BLaER1 (cell line): ENCODE data around the gene LACTB.

Experiments used
- H3K27ac ChIP-seq: shearing (Covaris generic); formaldehyde crosslinking; 2 replicates; pipeline ENCODE4 v1.8.1; 2022
- H3K27me3 ChIP-seq: shearing (Covaris generic); formaldehyde crosslinking; 2 replicates; pipeline ENCODE4 v1.8.1; 2022
- H3K36me3 ChIP-seq: shearing (Covaris generic); formaldehyde crosslinking; 2 replicates; pipeline ENCODE4 v1.8.1; 2022
- H3K4me1 ChIP-seq: shearing (Covaris generic); formaldehyde crosslinking; 2 replicates; pipeline ENCODE4 v1.8.1; 2022
- H3K4me2 ChIP-seq: shearing (Covaris generic); formaldehyde crosslinking; 2 replicates; pipeline ENCODE4 v1.8.1; 2022
- H3K4me3 ChIP-seq: shearing (Covaris generic); formaldehyde crosslinking; 2 replicates; pipeline ENCODE4 v1.8.1; 2022
- H3K9ac ChIP-seq: shearing (Covaris generic); formaldehyde crosslinking; 2 replicates; pipeline ENCODE4 v1.8.1; 2022
- H3K9me3 ChIP-seq: shearing (Covaris generic); formaldehyde crosslinking; 2 replicates; pipeline ENCODE4 v1.8.1; 2022
- H4K20me1 ChIP-seq: shearing (Covaris generic); formaldehyde crosslinking; 2 replicates; pipeline ENCODE4 v1.8.1; 2022
- Cebpa-rat ChIP-seq: shearing (Covaris generic); IDR thresholded peaks from 2 replicates; pipeline ENCODE4 v1.8.1; 2022

The LACTB gene

GRCh38 chr15:63165166-63165859 lies 43.7 kb downstream of the LACTB start:
- no peaks in the 10 kb centered on the region for H3K27me3 ChIP-seq
- no peaks in the 10 kb centered on the region for H3K36me3 ChIP-seq
- no peak overlapping the region for H3K4me3 ChIP-seq
- peaks cover 25% of the 10 kb centered on the region for H3K4me1 ChIP-seq
- H3K4me2 ChIP-seq = no peak overlapping the region
- no peak for TF ChIP-seq Cebpa-rat
- H3K9me3 ChIP-seq = no peaks in the 10 kb centered on the region
- no peaks in the 10 kb centered on the region for H4K20me1 ChIP-seq
- no peak overlapping the region for H3K9ac ChIP-seq
- no peak overlapping the region for H3K27ac ChIP-seq

- peaks cover 24% of the 10 kb centered on the region for H3K4me1 ChIP-seq
- TF ChIP-seq Cebpa-rat = no peak
- no peak overlapping the region for H3K27ac ChIP-seq
- H3K36me3 ChIP-seq = no peaks in the 10 kb centered on the region
- H3K9ac ChIP-seq = no peak overlapping the region
- H3K4me2 ChIP-seq = no peak overlapping the region
- no peaks in the 10 kb centered on the region for H3K9me3 ChIP-seq
- H3K4me3 ChIP-seq = no peak overlapping the region
- H4K20me1 ChIP-seq = no peaks in the 10 kb centered on the region
- no peaks in the 10 kb centered on the region for H3K27me3 ChIP-seq
Measured at GRCh38 chr15:63166219-63166618, 44.6 kb downstream of the LACTB start.

DNA sequence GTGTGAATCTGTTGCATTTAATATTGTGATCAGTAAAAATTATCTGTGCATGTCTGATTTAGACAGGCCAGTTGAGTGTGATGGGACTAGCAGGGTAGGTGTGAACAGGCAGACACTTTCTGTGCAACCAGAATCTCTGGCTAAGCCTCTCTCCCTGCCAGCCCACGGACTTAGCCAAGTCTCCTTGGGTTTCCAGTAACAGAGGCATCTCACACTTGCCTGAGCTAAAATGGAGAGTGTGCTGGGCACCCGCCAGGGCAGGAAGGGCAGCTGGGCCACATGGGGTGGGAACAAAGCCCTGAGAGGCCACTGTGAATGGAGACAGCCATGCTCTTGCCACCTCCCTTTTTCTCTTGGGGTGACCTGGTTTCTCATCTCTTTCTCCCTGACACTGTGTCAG lies 48.1 kb downstream of the LACTB start:
- H3K36me3 ChIP-seq = no peaks in the 10 kb centered on the region
- H3K9ac ChIP-seq = no peak overlapping the region
- no peaks in the 10 kb centered on the region for H3K9me3 ChIP-seq
- no peaks in the 10 kb centered on the region for H3K4me1 ChIP-seq
- H3K4me3 ChIP-seq = no peak overlapping the region
- H3K27ac ChIP-seq = no peak overlapping the region
- no peak overlapping the region for H3K4me2 ChIP-seq
- TF ChIP-seq Cebpa-rat = no peak
- H4K20me1 ChIP-seq = no peaks in the 10 kb centered on the region
- H3K27me3 ChIP-seq = no peaks in the 10 kb centered on the region

DNA sequence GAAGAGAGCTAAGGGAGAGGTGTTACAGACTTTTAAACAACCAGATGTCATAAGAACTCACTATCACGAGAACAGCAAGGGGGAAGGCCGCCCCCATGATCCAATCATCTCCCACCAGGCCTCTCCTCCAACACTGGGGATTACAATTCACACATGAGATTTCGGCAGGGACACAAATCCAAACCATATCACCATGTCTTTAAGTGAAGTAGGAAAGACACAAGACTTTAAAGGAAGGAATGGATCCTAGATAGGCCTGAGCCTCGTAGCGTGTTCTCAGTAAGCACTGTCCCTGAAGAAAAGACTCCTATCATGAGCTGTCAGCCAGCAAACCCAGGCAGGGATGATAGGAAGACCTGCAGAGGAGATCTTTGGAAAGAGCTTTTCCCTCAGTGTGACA lies 50.7 kb downstream of the LACTB start:
- no peak overlapping the region for H3K4me2 ChIP-seq
- H3K4me1 ChIP-seq = no peaks in the 10 kb centered on the region
- no peaks in the 10 kb centered on the region for H4K20me1 ChIP-seq
- H3K27me3 ChIP-seq = no peaks in the 10 kb centered on the region
- TF ChIP-seq Cebpa-rat = no peak
- H3K4me3 ChIP-seq = no peak overlapping the region
- H3K36me3 ChIP-seq = no peaks in the 10 kb centered on the region
- no peaks in the 10 kb centered on the region for H3K9me3 ChIP-seq
- no peak overlapping the region for H3K27ac ChIP-seq
- H3K9ac ChIP-seq = no peak overlapping the region

GRCh38 chr15:63172851-63173451 lies 51.3 kb downstream of the LACTB start:
- H3K4me3 ChIP-seq = no peak overlapping the region
- no peak overlapping the region for H3K27ac ChIP-seq
- no peaks in the 10 kb centered on the region for H3K27me3 ChIP-seq
- H4K20me1 ChIP-seq = no peaks in the 10 kb centered on the region
- H3K36me3 ChIP-seq = no peaks in the 10 kb centered on the region
- no peak overlapping the region for H3K9ac ChIP-seq
- H3K9me3 ChIP-seq = no peaks in the 10 kb centered on the region
- no peak for TF ChIP-seq Cebpa-rat
- H3K4me1 ChIP-seq = no peaks in the 10 kb centered on the region
- H3K4me2 ChIP-seq = no peak overlapping the region

GRCh38 chr15:63176302-63176701 lies 54.6 kb downstream of the LACTB start:
- H4K20me1 ChIP-seq = no peaks in the 10 kb centered on the region
- H3K27ac ChIP-seq = no peak overlapping the region
- no peak overlapping the region for H3K9ac ChIP-seq
- H3K4me3 ChIP-seq = no peak overlapping the region
- H3K4me1 ChIP-seq = no peaks in the 10 kb centered on the region
- H3K9me3 ChIP-seq = no peaks in the 10 kb centered on the region
- H3K36me3 ChIP-seq = no peaks in the 10 kb centered on the region
- no peaks in the 10 kb centered on the region for H3K27me3 ChIP-seq
- TF ChIP-seq Cebpa-rat = no peak
- no peak overlapping the region for H3K4me2 ChIP-seq

DNA sequence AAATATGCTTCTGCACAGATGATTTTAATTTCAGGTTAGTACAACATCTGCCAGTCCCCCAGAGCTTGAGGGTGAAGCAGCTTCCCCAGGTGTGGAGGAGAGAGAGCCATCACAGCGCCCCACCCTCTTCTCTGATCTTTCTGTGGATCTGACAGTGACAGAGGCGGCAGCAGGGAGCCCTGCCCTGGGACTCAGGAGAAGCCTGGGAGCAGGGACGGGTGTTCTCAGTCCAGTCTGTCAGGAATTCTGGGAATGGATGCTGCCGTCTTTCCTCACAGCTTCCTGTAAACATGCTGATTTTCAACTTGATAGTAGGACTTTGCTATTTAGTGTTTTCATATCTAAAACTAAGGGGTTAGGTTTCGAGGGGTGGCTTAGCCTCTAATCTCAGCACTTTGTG lies 56.4 kb downstream of the LACTB start:
- Histone ChIP-seq H3K4me3 (no peak overlapping the region), H3K9me3 (no peaks in the 10 kb centered on the region), H4K20me1 (no peaks in the 10 kb centered on the region), H3K4me2 (no peak overlapping the region), H3K9ac (no peak overlapping the region), H3K27ac (no peak overlapping the region), H3K36me3 (no peaks in the 10 kb centered on the region), H3K27me3 (no peaks in the 10 kb centered on the region), H3K4me1 (no peaks in the 10 kb centered on the region)
- TF ChIP-seq Cebpa-rat = no peak

- Histone ChIP-seq H3K27ac (no peak overlapping the region), H3K4me2 (no peak overlapping the region), H3K9ac (no peak overlapping the region), H3K9me3 (no peaks in the 10 kb centered on the region), H3K4me3 (no peak overlapping the region), H3K4me1 (no peaks in the 10 kb centered on the region), H3K36me3 (no peaks in the 10 kb centered on the region), H4K20me1 (no peaks in the 10 kb centered on the region), H3K27me3 (no peaks in the 10 kb centered on the region)
- TF ChIP-seq Cebpa-rat = no peak
Measured at GRCh38 chr15:63180746-63181145, 59.1 kb downstream of the LACTB start.

DNA sequence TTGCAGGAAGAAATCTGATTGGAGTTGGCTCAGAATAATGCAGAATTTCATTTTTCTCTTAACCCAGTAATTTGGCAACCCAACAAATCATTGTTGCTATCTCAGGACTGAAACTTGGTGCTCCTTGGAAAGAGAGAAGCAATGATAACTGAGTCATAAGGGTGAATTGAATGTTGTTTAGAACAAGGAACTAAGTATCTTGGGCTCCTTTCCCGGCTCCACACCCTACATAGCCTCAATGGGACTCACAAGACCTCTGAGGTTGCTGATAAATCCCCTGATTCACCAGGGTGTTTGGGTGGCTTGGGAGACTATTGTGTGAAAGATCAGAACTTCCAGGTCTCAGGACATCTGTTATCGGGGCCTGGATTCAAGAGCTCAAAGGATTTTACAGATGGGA lies 60.0 kb downstream of the LACTB start:
- no peak overlapping the region for H3K9ac ChIP-seq
- no peaks in the 10 kb centered on the region for H3K9me3 ChIP-seq
- no peaks in the 10 kb centered on the region for H3K4me1 ChIP-seq
- H3K27ac ChIP-seq = no peak overlapping the region
- no peaks in the 10 kb centered on the region for H3K27me3 ChIP-seq
- TF ChIP-seq Cebpa-rat = no peak
- H3K36me3 ChIP-seq = no peaks in the 10 kb centered on the region
- no peak overlapping the region for H3K4me3 ChIP-seq
- no peaks in the 10 kb centered on the region for H4K20me1 ChIP-seq
- H3K4me2 ChIP-seq = no peak overlapping the region

GRCh38 chr15:63185206-63185605 lies 63.5 kb downstream of the LACTB start:
- no peak for TF ChIP-seq Cebpa-rat
- Histone ChIP-seq H3K9ac (no peak overlapping the region), H3K4me2 (no peak overlapping the region), H3K36me3 (no peaks in the 10 kb centered on the region), H3K4me3 (no peak overlapping the region), H3K27ac (no peak overlapping the region), H3K9me3 (no peaks in the 10 kb centered on the region), H3K27me3 (no peaks in the 10 kb centered on the region), H3K4me1 (peaks cover 7% of the 10 kb centered on the region), H4K20me1 (no peaks in the 10 kb centered on the region)

DNA sequence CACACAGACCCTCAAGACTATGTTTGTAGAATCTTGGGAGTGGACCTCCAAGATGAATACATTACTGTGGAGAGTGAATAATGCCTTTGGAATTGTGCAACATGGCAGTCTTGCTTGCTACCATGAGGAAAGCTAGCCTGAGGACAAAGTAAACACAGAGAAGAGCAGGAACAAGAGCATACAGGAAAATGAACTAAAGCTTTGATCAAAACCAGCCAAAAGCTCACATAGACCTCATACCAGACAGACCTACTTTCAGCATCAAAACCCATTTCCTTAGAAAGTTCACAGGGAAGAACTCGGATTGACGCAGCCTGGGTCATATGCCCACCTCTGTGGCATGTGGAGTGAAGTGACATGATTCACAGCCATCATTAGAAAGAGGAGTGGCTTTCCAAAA lies 64.4 kb downstream of the LACTB start:
- H3K4me3 ChIP-seq = no peak overlapping the region
- no peak overlapping the region for H3K9ac ChIP-seq
- H3K36me3 ChIP-seq = no peaks in the 10 kb centered on the region
- no peaks in the 10 kb centered on the region for H3K27me3 ChIP-seq
- peaks cover 14% of the 10 kb centered on the region for H3K4me1 ChIP-seq
- no peak for TF ChIP-seq Cebpa-rat
- H4K20me1 ChIP-seq = no peaks in the 10 kb centered on the region
- H3K27ac ChIP-seq = no peak overlapping the region
- H3K4me2 ChIP-seq = no peak overlapping the region
- no peaks in the 10 kb centered on the region for H3K9me3 ChIP-seq
